Bronchus fibroblast of lung (primary cell): Measurements from ENCODE around the gene PFKFB3. TPM values are rescaled to one million over a fixed set of nuclear protein-coding genes. Genes with fewer than 3 reads are reported as not detected.

Experiments used
- total RNA-seq: library from RNA; depleted of rRNA; stranded (reverse); fragments of >200 nt; gene quantifications from 2 replicates; pipeline ENCODE4 v1.2.3, GENCODE V29; 2015

Gene PFKFB3
- total RNA-seq: 7.4 and 10.9 TPM in 2 replicates

DNA sequence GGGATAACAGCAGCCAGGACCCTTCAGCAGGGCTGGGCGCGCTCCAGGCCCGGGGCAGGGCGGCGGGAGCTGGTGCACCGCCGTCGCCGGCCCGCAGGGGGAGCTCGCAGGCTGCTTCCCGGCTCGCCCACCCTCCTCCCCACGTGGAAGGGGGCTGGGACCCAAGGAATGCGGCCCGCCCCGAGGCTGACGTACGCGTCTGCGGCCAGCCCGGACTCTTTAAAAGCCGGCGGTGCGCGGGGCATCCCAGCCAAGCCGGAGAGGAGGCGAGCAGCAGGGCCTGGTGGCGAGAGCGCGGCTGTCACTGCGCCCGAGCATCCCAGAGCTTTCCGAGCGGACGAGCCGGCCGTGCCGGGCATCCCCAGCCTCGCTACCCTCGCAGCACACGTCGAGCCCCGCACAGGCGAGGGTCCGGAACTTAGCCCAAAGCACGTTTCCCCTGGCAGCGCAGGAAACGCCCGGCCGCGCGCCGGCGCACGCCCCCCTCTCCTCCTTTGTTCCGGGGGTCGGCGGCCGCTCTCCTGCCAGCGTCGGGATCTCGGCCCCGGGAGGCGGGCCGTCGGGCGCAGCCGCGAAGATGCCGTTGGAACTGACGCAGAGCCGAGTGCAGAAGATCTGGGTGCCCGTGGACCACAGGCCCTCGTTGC, at the start of gene PFKFB3:
Gene PFKFB3, plus strand, starts transcription at position 249 of the 647 bp plus-strand sequence. Its CDS starts 329 bp downstream, at position 578.

Other genes starting within 250 kb of the PFKFB3 start
- gene IL15RA, start 225.4 kb upstream of the PFKFB3 start, total RNA-seq: 2.5 and 6.1 TPM in 2 replicates
- gene IL2RA, start 140.6 kb upstream of the PFKFB3 start, total RNA-seq: not detected in 2 replicates
- gene RBM17, start 113.9 kb upstream of the PFKFB3 start, total RNA-seq: 24.4 and 32.6 TPM in 2 replicates